Measurements from ENCODE around the gene BIK.
A peak's percentile ranks its signal among the peaks of the same experiment; 100 is the strongest.

DNA sequence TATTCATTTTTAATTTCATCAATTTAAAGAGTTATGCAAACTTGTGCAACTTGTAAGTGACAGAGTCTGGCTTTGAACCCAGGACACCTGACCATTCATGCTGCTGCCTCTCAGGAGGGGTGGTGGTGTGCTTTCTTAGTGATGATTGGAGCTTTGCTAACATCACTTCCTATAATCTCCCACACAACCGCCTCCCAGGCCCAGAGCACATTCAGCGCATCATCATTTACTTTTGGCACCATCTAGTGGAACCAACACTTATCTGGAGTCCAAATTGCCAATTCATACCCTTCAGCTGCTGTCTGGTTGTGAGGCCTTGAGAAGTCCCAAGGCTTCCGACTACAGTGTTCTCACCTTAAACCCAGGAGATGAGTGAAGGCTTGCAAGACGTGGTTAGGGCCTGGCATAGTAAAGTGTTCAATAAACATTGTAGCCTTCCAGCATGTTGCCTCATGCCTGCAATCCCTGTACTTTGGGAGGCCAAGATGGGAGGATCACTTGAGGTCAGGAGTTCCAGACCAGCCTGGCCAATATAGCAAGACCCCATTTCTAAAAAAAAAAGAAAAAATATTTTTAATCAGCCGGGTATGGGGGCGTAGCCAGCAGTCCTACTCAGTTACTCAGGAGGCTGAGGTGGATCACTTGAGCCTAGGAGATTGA is 20.3 kb upstream of the BIK start:
- TF ChIP-seq, protein P1, sequence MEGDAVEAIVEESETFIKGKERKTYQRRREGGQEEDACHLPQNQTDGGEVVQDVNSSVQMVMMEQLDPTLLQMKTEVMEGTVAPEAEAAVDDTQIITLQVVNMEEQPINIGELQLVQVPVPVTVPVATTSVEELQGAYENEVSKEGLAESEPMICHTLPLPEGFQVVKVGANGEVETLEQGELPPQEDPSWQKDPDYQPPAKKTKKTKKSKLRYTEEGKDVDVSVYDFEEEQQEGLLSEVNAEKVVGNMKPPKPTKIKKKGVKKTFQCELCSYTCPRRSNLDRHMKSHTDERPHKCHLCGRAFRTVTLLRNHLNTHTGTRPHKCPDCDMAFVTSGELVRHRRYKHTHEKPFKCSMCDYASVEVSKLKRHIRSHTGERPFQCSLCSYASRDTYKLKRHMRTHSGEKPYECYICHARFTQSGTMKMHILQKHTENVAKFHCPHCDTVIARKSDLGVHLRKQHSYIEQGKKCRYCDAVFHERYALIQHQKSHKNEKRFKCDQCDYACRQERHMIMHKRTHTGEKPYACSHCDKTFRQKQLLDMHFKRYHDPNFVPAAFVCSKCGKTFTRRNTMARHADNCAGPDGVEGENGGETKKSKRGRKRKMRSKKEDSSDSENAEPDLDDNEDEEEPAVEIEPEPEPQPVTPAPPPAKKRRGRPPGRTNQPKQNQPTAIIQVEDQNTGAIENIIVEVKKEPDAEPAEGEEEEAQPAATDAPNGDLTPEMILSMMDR (conservative IDR thresholded peaks at IDR 0.05 in 1 of 2, IDR thresholded peaks at IDR 0.05 in 1 of 2; ENCODE audit: low read depth in 1 of 2, low read length in 2 of 2): peak; percentile 36 to 50
- TF ChIP-seq EZH2 (IDR thresholded peaks at IDR 0.05; ENCODE audit: low read length, missing control alignments): no peak

Data from fibroblast of lung (primary cell).